ENCODE data around the gene ETNK2. TPM values are rescaled to one million over a fixed set of nuclear protein-coding genes. Genes with fewer than 3 reads are reported as not detected.

ETNK2 gene
- total RNA-seq, 1 donor from 2014 or later: 8.2 TPM

- H3K4me1 ChIP-seq (ENCODE audit: insufficient read depth, low read length): peaks cover 22% of the 10 kb centered on the region
- TF ChIP-seq CTCF (IDR thresholded peaks at IDR 0.05; ENCODE audit: insufficient read depth, low read depth, low read length) (no peak), EZH2 (IDR thresholded peaks at IDR 0.05; ENCODE audit: insufficient read depth, low read length) (no peak)
- Mint-ChIP-seq H3K9me3 (ENCODE audit: unreplicated experiment) (no peaks in the 10 kb centered on the region), H3K4me3 (ENCODE audit: unreplicated experiment) (no peak overlapping the region), H3K4me1 (ENCODE audit: low read depth, unreplicated experiment) (peaks cover 19% of the 10 kb centered on the region), H3K36me3 (ENCODE audit: low read depth, unreplicated experiment) (no peaks in the 10 kb centered on the region), H3K27me3 (ENCODE audit: low read depth, unreplicated experiment) (no peaks in the 10 kb centered on the region), H3K27ac (ENCODE audit: unreplicated experiment) (no peak overlapping the region)
- H3K4me2 ChIP-seq (ENCODE audit: low read length): no peak overlapping the region
- no peak overlapping the region for H2AFZ ChIP-seq (ENCODE audit: low read depth, low read length)
- no peaks in the 10 kb centered on the region for H3K27me3 ChIP-seq (ENCODE audit: insufficient read depth, low read length)
- H3K27ac ChIP-seq (ENCODE audit: low read depth, low read length): no peak overlapping the region
- no peaks in the 10 kb centered on the region for H4K20me1 ChIP-seq (ENCODE audit: insufficient read depth, low read length)
- no peak overlapping the region for H3K9ac ChIP-seq (ENCODE audit: low read length)
- peaks cover 2% of the 10 kb centered on the region for H3K79me2 ChIP-seq (ENCODE audit: insufficient read depth, low read length)
- FAIRE-seq: no peak
- no peaks in the 10 kb centered on the region for H3K36me3 ChIP-seq (ENCODE audit: insufficient read depth, low read length)
- no peaks in the 10 kb centered on the region for H3K9me3 ChIP-seq (ENCODE audit: insufficient read depth, low read depth, low read length)
- H3K4me3 ChIP-seq (ENCODE audit: insufficient read depth, low read depth, low read length): no peak overlapping the region
- no peak for DNase-seq (ENCODE audit: low read depth)
Observed at GRCh38 chr1:204107892-204108291, 44.0 kb downstream of the ETNK2 start.

- Histone ChIP-seq H3K4me1 (ENCODE audit: insufficient read depth, low read length) (peaks cover 28% of the 10 kb centered on the region), H3K36me3 (ENCODE audit: insufficient read depth, low read length) (no peaks in the 10 kb centered on the region), H3K27me3 (ENCODE audit: insufficient read depth, low read length) (no peaks in the 10 kb centered on the region), H3K4me3 (ENCODE audit: insufficient read depth, low read depth, low read length) (no peak overlapping the region), H2AFZ (ENCODE audit: low read depth, low read length) (no peak overlapping the region), H3K79me2 (ENCODE audit: insufficient read depth, low read length) (peaks cover 2% of the 10 kb centered on the region), H3K9me3 (ENCODE audit: insufficient read depth, low read depth, low read length) (no peaks in the 10 kb centered on the region), H3K4me2 (ENCODE audit: low read length) (no peak overlapping the region), H4K20me1 (ENCODE audit: insufficient read depth, low read length) (no peaks in the 10 kb centered on the region), H3K9ac (ENCODE audit: low read length) (no peak overlapping the region), H3K27ac (ENCODE audit: low read depth, low read length) (no peak overlapping the region)
- no peak for DNase-seq (ENCODE audit: low read depth)
- Mint-ChIP-seq H3K4me1 (ENCODE audit: low read depth, unreplicated experiment) (peaks cover 26% of the 10 kb centered on the region), H3K9me3 (ENCODE audit: unreplicated experiment) (no peaks in the 10 kb centered on the region), H3K27ac (ENCODE audit: unreplicated experiment) (no peak overlapping the region), H3K4me3 (ENCODE audit: unreplicated experiment) (no peak overlapping the region), H3K36me3 (ENCODE audit: low read depth, unreplicated experiment) (no peaks in the 10 kb centered on the region), H3K27me3 (ENCODE audit: low read depth, unreplicated experiment) (no peaks in the 10 kb centered on the region)
- TF ChIP-seq EZH2 (IDR thresholded peaks at IDR 0.05; ENCODE audit: insufficient read depth, low read length) (no peak), CTCF (IDR thresholded peaks at IDR 0.05; ENCODE audit: insufficient read depth, low read depth, low read length) (no peak)
- no peak for FAIRE-seq
Observed at GRCh38 chr1:204106825-204107224, 45.0 kb downstream of the ETNK2 start.

- Histone ChIP-seq H3K4me1 (ENCODE audit: insufficient read depth, low read length) (peaks cover 28% of the 10 kb centered on the region), H2AFZ (ENCODE audit: low read depth, low read length) (no peak overlapping the region), H3K79me2 (ENCODE audit: insufficient read depth, low read length) (peaks cover 2% of the 10 kb centered on the region), H3K9ac (ENCODE audit: low read length) (no peak overlapping the region), H3K27ac (ENCODE audit: low read depth, low read length) (no peak overlapping the region), H3K4me2 (ENCODE audit: low read length) (peak overlapping the region; percentile 65), H3K36me3 (ENCODE audit: insufficient read depth, low read length) (no peaks in the 10 kb centered on the region), H3K9me3 (ENCODE audit: insufficient read depth, low read depth, low read length) (no peaks in the 10 kb centered on the region), H3K4me3 (ENCODE audit: insufficient read depth, low read depth, low read length) (no peak overlapping the region), H3K27me3 (ENCODE audit: insufficient read depth, low read length) (no peaks in the 10 kb centered on the region), H4K20me1 (ENCODE audit: insufficient read depth, low read length) (no peaks in the 10 kb centered on the region)
- TF ChIP-seq CTCF (IDR thresholded peaks at IDR 0.05; ENCODE audit: insufficient read depth, low read depth, low read length): no peak
- TF ChIP-seq EZH2 (IDR thresholded peaks at IDR 0.05; ENCODE audit: insufficient read depth, low read length): no peak
- no peak overlapping the region for H3K27ac Mint-ChIP-seq (ENCODE audit: unreplicated experiment)
- peaks cover 26% of the 10 kb centered on the region for H3K4me1 Mint-ChIP-seq (ENCODE audit: low read depth, unreplicated experiment)
- peak overlapping the region; percentile 27 for H3K4me3 Mint-ChIP-seq (ENCODE audit: unreplicated experiment)
- DNase-seq (ENCODE audit: low read depth) (no peak), FAIRE-seq (no peak)
- no peaks in the 10 kb centered on the region for H3K36me3 Mint-ChIP-seq (ENCODE audit: low read depth, unreplicated experiment)
- H3K27me3 Mint-ChIP-seq (ENCODE audit: low read depth, unreplicated experiment): no peaks in the 10 kb centered on the region
- H3K9me3 Mint-ChIP-seq (ENCODE audit: unreplicated experiment): no peaks in the 10 kb centered on the region
Observed at GRCh38 chr1:204105131-204105515, 46.7 kb downstream of the ETNK2 start.
